Suprapubic skin (tissue), 4 donors: ENCODE data around the gene SEPTIN10. TPM values are rescaled to one million over a fixed set of nuclear protein-coding genes. Genes with fewer than 3 reads are reported as not detected.
"Not testable (repeated sequence)": the region's sequence is repeated elsewhere in the genome, so short reads cannot be mapped to it uniquely, and the experiment has no call there.

Experiments used
- DNase-seq, 2 donors: peaks; one replicate each; pipeline ENCODE4 v3.0.0-alpha.2; 2019; ENCODE audit warnings: low spot score in 2 of 2
- H3K27ac ChIP-seq: fragments of 200-600 bp; sonication (generic); one replicate; pipeline ENCODE4 v1.5.1; 2019
- H3K27me3 ChIP-seq: fragments of 200-600 bp; sonication (generic); one replicate; pipeline ENCODE4 v1.5.1; 2019
- H3K36me3 ChIP-seq: fragments of 200-600 bp; sonication (generic); one replicate; pipeline ENCODE4 v1.5.1; 2019
- H3K4me1 ChIP-seq: fragments of 200-600 bp; sonication (generic); one replicate; pipeline ENCODE4 v1.5.1; 2019
- H3K4me3 ChIP-seq: fragments of 200-600 bp; sonication (generic); one replicate; pipeline ENCODE4 v1.5.1; 2019; ENCODE audit warnings: mild to moderate bottlenecking
- H3K9me3 ChIP-seq: fragments of 200-600 bp; sonication (generic); one replicate; pipeline ENCODE4 v1.5.1; 2019
- CTCF ChIP-seq, 2 donors: fragments of 200-600 bp in 1 of 2; fragments of 450-650 bp in 1 of 2; sonication (generic) in 1 of 2; IDR thresholded peaks; one replicate each; pipeline ENCODE4 v1.5.1; 2016 to 2019; ENCODE audit warnings: antibody characterized with exemption in 2 of 2, mild to moderate bottlenecking in 1 of 2, moderate library complexity in 1 of 2
- EP300 ChIP-seq: sonication (generic); formaldehyde crosslinking; IDR thresholded peaks from one replicate; pipeline ENCODE4 v1.6.1; 2017; ENCODE audit warnings: antibody characterized with exemption
- POLR2A ChIP-seq, 2 donors: fragments of 450-650 bp; IDR thresholded peaks; one replicate each; pipeline ENCODE4 v1.6.1; 2017; ENCODE audit warnings: antibody characterized with exemption in 2 of 2, mild to moderate bottlenecking in 2 of 2, moderate library complexity in 2 of 2
- POLR2AphosphoS5 ChIP-seq, 3 donors: sonication (generic); formaldehyde crosslinking; IDR thresholded peaks; one replicate each; pipeline ENCODE4 v1.6.1; 2017; ENCODE audit warnings: antibody characterized with exemption in 3 of 3
- WGBS: methylation state at CpG from one replicate; pipeline ENCODE4 v1.1.5; 2018; 5-methylcytosine and 5-hydroxymethylcytosine counted together
- total RNA-seq, 4 donors: library from RNA; depleted of rRNA; stranded (reverse); fragments of >200 nt; gene quantifications; one replicate each; pipeline ENCODE4 v1.1.0, GENCODE V29; 2016

The SEPTIN10 gene
- total RNA-seq, 4 donors from 2014 or later, result 92.7 to 152 (median 110) TPM

- no peaks in the 10 kb centered on the region for H3K27me3 ChIP-seq
- DNase-seq, result no peak
- 81% methylated on average over 6 of the region's 6 CpGs for WGBS
- H3K9me3 ChIP-seq, result no peaks in the 10 kb centered on the region
- H3K27ac ChIP-seq, result no peak overlapping the region
- peaks cover 3% of the 10 kb centered on the region for H3K4me1 ChIP-seq
- TF ChIP-seq POLR2AphosphoS5 (IDR thresholded peaks at IDR 0.05) (no peak), CTCF (IDR thresholded peaks at IDR 0.05) (no peak), POLR2A (IDR thresholded peaks at IDR 0.05) (no peak), EP300 (no peak)
- no peak overlapping the region for H3K4me3 ChIP-seq
- H3K36me3 ChIP-seq, result peaks cover 25% of the 10 kb centered on the region
Observed at GRCh38 chr2:109582928-109583895, 30.6 kb downstream of the SEPTIN10 start.

DNA sequence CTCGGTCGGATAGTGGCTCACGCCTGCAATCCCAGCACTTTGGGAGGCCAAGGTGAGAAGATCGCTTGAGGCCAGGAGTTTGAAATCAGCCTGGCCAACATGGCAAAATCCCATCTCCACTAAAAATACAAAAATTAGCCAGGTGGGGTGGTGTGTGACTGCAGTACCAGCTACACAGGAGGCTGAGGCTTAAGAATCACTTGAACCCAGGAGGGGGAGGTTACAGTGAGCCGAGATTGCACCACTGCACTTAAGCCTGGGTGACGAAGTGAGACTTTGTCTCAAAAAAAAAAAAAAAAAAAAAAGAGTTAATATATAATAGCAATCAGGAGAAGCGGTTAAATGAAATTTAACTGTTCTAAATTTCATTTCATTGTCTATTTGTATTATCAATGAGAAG is 36.1 kb downstream of the SEPTIN10 start:
- H3K4me1 ChIP-seq, H3K9me3 ChIP-seq, DNase-seq, H3K27me3 ChIP-seq, H3K4me3 ChIP-seq, H3K27ac ChIP-seq: not testable (repeated sequence)
- 92% methylated on average over 7 of the region's 7 CpGs for WGBS
- peaks cover 39% of the 10 kb centered on the region for H3K36me3 ChIP-seq

DNA sequence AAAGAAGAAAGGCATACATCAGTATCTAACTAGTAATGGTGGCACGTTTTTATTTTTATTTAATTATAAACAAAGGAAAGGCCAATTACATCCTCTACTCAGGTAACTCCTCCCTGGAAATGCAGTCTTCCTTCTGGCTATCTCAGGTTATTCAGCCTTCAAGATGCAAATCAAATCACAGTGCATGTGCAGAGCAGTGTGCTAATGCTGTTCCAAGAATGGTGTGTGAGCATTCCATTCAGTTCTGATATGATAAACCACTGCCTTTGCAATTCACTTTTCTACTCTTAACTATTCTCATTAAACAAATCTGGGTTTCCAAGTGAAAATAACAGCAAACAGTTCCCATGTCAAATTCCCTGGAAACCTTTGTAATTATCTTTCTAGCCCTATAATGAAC is 38.4 kb downstream of the SEPTIN10 start:
- TF ChIP-seq POLR2A (IDR thresholded peaks at IDR 0.05), result no peak
- TF ChIP-seq CTCF (IDR thresholded peaks at IDR 0.05), result no peak
- TF ChIP-seq EP300, result no peak
- no peak for TF ChIP-seq POLR2AphosphoS5 (IDR thresholded peaks at IDR 0.05)
- 50% methylated on average over 1 of the region's 1 CpG for WGBS
- H3K27me3 ChIP-seq, result no peaks in the 10 kb centered on the region
- no peak overlapping the region for H3K27ac ChIP-seq
- peaks cover 46% of the 10 kb centered on the region for H3K36me3 ChIP-seq
- H3K9me3 ChIP-seq, result no peaks in the 10 kb centered on the region
- H3K4me3 ChIP-seq, result no peak overlapping the region
- DNase-seq, result no peak
- no peaks in the 10 kb centered on the region for H3K4me1 ChIP-seq

DNA sequence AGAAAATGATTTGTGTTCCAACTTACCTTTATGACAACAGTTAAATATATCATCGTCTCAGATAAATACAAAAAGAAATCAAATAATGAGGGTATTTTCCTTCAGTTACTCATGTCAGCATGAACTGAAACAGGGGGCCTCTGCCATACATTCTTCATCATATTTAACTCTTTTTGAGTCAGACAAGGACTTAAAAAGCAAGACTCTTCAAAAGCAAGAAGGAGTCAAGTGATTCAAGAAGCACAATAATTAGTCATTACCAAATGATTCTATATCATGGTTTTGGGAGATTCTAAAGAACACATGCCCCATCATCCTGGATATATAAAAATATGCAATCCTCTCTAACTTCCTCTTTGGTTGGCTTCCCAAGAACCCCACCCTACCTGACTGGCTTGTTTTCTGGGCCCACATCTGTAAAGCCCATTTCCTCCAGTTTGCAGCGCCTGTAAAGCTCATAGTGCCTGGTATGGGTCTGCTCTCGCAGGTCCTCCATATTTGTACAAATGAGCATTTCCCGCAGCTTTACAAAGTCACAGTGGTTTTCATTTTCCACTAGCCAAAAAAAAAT is 49.7 kb downstream of the SEPTIN10 start:
- Histone ChIP-seq H3K4me3 (no peak overlapping the region), H3K27me3 (no peaks in the 10 kb centered on the region), H3K9me3 (no peaks in the 10 kb centered on the region), H3K36me3 (peaks cover 42% of the 10 kb centered on the region), H3K4me1 (peaks cover 2% of the 10 kb centered on the region), H3K27ac (no peak overlapping the region)
- DNase-seq, result no peak
- 77% methylated on average over 4 of the region's 4 CpGs for WGBS
- TF ChIP-seq POLR2A (IDR thresholded peaks at IDR 0.05) (no peak), POLR2AphosphoS5 (IDR thresholded peaks at IDR 0.05) (no peak), CTCF (IDR thresholded peaks at IDR 0.05) (no peak), EP300 (no peak)

DNA sequence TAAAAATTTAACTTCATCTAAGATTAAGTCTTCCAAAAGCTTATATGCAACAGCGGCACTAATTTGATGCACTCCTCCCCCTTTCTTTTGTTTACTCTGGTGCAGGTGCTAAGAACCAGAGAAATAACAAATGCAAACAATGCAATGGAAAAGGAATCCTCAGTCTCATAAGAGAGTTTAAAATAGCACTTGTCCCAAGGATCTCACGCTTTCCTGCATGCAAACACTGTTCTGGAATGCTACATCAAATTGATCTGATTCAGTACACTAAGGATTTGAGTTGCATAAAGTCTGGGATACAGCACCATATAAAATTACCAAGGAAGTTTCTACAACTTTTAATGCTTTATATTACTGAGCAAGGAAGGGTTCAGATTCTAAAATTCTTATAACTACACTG is 50.5 kb downstream of the SEPTIN10 start:
- Histone ChIP-seq H3K36me3 (peaks cover 42% of the 10 kb centered on the region), H3K4me1 (peaks cover 9% of the 10 kb centered on the region), H3K27me3 (no peaks in the 10 kb centered on the region), H3K4me3 (no peak overlapping the region), H3K9me3 (no peaks in the 10 kb centered on the region), H3K27ac (no peak overlapping the region)
- WGBS, result 76% methylated on average over 2 of the region's 2 CpGs
- TF ChIP-seq CTCF (IDR thresholded peaks at IDR 0.05), result no peak
- no peak for TF ChIP-seq EP300
- no peak for TF ChIP-seq POLR2A (IDR thresholded peaks at IDR 0.05)
- TF ChIP-seq POLR2AphosphoS5 (IDR thresholded peaks at IDR 0.05), result no peak
- no peak for DNase-seq
